GM12892 (cell line): Measurements from ENCODE around the gene DLG1.
A peak's percentile ranks its signal among the peaks of the same experiment; 100 is the strongest.

Experiments used
- DNase-seq: peaks from one replicate; pipeline ENCODE4 v3.0.0; 2011; ENCODE audit not compliant: insufficient read length
- FAIRE-seq: peaks from 2 replicates; lab custom pipeline; 2011; peaks lifted over from hg19 to GRCh38; lab: Jason Lieb, UNC
- POLR2A ChIP-seq: IDR thresholded peaks from 2 replicates; pipeline ENCODE4 v1.6.1; 2011; ENCODE audit warnings: low read depth, low read length, control low read depth
- POLR2AphosphoS5 ChIP-seq: IDR thresholded peaks from 2 replicates; pipeline ENCODE4 v1.6.1; 2011; ENCODE audit warnings: low read depth, low read length, control low read depth
- TAF1 ChIP-seq: IDR thresholded peaks from 2 replicates; pipeline ENCODE4 v1.6.1; 2011; ENCODE audit warnings: low read depth, mild to moderate bottlenecking, control low read depth, low read length, borderline replicate concordance

Gene DLG1

DNA sequence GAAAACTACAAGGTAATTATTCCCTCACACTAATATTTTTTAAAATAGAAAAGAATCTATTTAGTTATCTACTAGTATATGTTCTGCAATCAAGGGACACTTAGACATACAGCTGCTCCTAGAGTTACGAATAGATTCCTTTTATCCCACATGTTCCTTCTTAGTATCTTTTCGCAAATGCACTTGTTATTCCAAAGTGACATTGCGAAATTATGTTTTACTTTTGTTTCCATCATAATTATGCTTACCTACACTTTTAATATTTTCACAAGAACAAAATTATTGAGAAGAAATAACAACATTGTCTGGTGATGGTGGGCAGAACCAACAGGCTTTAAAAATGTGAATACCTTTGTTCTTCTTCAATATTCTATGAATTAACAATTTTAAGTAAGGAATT is 161.7 kb downstream of the DLG1 start:
- TF ChIP-seq TAF1 (no peak), POLR2AphosphoS5 (no peak), POLR2A (no peak)
- DNase-seq (no peak), FAIRE-seq (no peak)

GRCh38 chr3:197135212-197135611 is 163.2 kb downstream of the DLG1 start:
- FAIRE-seq: no peak

GRCh38 chr3:197132916-197133530 is 165.4 kb downstream of the DLG1 start:
- TF ChIP-seq POLR2AphosphoS5: no peak
- DNase-seq (no peak), FAIRE-seq (no peak)

More at GRCh38 chr3:197135212-197135611, 163.2 kb downstream of the DLG1 start:
- TF ChIP-seq POLR2AphosphoS5 (no peak), TAF1 (no peak), POLR2A (no peak)
- no peak for DNase-seq

GRCh38 chr3:197125636-197126035 is 172.8 kb downstream of the DLG1 start:
- DNase-seq (no peak), FAIRE-seq (no peak)
- no peak for TF ChIP-seq POLR2AphosphoS5
- no peak for TF ChIP-seq POLR2A
- no peak for TF ChIP-seq TAF1

- TF ChIP-seq POLR2A (no peak), POLR2AphosphoS5 (no peak), TAF1 (no peak)
- no peak for FAIRE-seq
- DNase-seq: no peak
Observed at GRCh38 chr3:197124713-197125112, 173.7 kb downstream of the DLG1 start.

DNA sequence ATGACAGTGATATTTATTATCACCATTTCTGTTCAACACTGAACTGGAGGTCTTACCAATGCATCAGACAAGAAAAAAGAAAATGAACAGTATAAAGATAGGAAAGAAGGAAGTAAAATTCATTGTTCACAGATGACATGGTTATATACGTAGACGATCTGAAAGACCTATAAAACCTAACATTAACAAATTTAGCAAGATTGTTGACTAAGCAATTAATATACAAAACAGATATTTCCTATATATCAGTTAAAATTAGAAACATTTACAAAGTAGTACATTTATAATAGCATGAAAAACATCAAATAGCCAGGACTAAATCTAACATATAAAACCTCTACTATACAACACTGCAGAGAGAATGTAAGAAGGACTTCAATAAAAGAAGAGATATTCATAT is 176.0 kb downstream of the DLG1 start:
- TF ChIP-seq POLR2A (no peak), TAF1 (no peak), POLR2AphosphoS5 (no peak)
- peak; percentile 42 for FAIRE-seq
- DNase-seq: no peak

- FAIRE-seq (no peak), DNase-seq (no peak)
- TF ChIP-seq POLR2A: no peak
- no peak for TF ChIP-seq POLR2AphosphoS5
- TF ChIP-seq TAF1: no peak
Observed at GRCh38 chr3:197117114-197117513, 181.3 kb downstream of the DLG1 start.

- DNase-seq (no peak), FAIRE-seq (no peak)
- no peak for TF ChIP-seq POLR2AphosphoS5
- no peak for TF ChIP-seq TAF1
- TF ChIP-seq POLR2A: no peak
Observed at GRCh38 chr3:197114007-197114406, 184.4 kb downstream of the DLG1 start.

GRCh38 chr3:197111685-197112084 is 186.7 kb downstream of the DLG1 start:
- FAIRE-seq (peak; percentile 50), DNase-seq (no peak)
- TF ChIP-seq POLR2A: no peak
- TF ChIP-seq POLR2AphosphoS5: no peak
- no peak for TF ChIP-seq TAF1

DNA sequence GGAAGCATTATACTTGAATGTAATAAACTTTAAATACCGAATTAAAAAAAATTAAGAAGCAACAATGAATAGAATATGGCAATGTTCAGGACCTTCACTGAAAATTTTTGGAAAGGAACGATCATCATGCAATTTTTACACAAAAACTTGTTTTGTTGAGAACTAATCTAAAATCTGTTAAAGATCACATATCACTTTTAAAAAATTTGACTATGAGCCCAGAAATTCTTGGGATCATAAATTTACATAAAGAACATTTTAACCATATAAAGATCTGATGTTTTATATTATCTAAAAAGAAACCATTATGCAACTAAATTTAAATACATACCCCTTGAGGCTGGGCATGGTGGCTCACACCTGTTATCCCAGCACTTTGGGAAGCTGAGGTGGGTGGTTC is 192.6 kb downstream of the DLG1 start:
- FAIRE-seq (no peak), DNase-seq (no peak)
- TF ChIP-seq POLR2AphosphoS5: no peak
- no peak for TF ChIP-seq TAF1
- TF ChIP-seq POLR2A: no peak

DNA sequence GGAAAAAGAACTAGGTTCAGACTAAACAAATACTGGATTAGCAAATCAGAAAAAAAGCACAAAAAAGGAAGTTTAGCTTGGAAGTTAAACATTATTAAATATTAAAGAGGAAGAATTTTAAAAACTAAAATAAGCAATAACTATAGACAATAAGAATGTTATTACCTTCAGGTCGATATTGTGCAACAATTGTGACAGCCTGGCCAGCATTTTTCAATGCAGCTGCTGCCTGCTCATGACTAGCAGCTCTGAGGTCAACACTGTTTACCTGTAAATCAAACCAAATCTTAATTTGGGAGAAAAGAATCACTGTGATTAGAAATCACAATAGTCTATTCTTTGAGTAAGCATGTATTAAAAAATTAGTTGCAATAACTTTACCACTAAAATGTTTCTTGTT is 193.7 kb downstream of the DLG1 start:
- DNase-seq (no peak), FAIRE-seq (no peak)
- TF ChIP-seq TAF1: no peak
- TF ChIP-seq POLR2A: no peak
- TF ChIP-seq POLR2AphosphoS5: no peak

GRCh38 chr3:197103766-197104165 is 194.6 kb downstream of the DLG1 start:
- FAIRE-seq: no peak
- TF ChIP-seq TAF1 (no peak), POLR2AphosphoS5 (no peak), POLR2A (no peak)
- DNase-seq: no peak

DNA sequence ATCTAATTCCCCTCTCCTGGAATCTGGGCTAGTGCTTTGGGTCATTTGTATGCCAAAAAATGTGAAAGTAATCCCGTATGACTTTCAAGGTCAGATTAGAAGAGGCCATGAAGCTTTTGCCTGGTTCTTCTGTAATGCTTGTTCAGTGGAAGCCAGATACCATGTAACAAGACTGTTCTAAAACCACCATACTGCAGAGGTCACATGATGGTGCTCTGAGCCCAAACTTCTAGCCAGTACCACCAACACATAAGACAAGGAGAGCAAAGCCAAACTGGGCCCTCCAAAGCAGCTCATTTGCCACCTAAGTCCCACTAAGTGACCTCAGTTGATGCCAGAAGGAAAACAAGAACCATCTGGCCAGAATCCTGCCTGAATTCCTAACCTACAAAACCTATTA is 204.5 kb downstream of the DLG1 start:
- no peak for DNase-seq
- TF ChIP-seq POLR2A (no peak), POLR2AphosphoS5 (no peak), TAF1 (no peak)
- FAIRE-seq: no peak
